Dendritic cell treated with granulocyte-macrophage colony-stimulating factor and Interleukin-4, amounts not matched to agents 40 ng/mL and 50 ng/mL, for 4 days (primary cell): Measurements from ENCODE around the gene TOR1A.

ENCODE experiments used
- H3K27ac Mint-ChIP-seq: one replicate; pipeline ENCODE4 v1.8.0; 2022; ENCODE audit warnings: mild to moderate bottlenecking, mixed read lengths
- H3K27me3 Mint-ChIP-seq: one replicate; pipeline ENCODE4 v1.8.0; 2022; ENCODE audit warnings: mild to moderate bottlenecking, mixed read lengths
- H3K36me3 Mint-ChIP-seq: one replicate; pipeline ENCODE4 v1.8.0; 2022; ENCODE audit warnings: low read depth, mixed read lengths
- H3K4me1 Mint-ChIP-seq: one replicate; pipeline ENCODE4 v1.8.0; 2022; ENCODE audit warnings: low read depth, mixed read lengths
- H3K4me3 Mint-ChIP-seq: one replicate; pipeline ENCODE4 v1.8.0; 2022; ENCODE audit warnings: mild to moderate bottlenecking, moderate library complexity, mixed read lengths
- H3K9me3 Mint-ChIP-seq: one replicate; pipeline ENCODE4 v1.8.0; 2022; ENCODE audit warnings: mixed read lengths
- intact Hi-C: fragments of 100-400 bp; cut with micrococcal nuclease; formaldehyde crosslinking; loops from one replicate; pipeline ENCODE4 v1.15.0; 2022

Gene TOR1A

GRCh38 chr9:129839324-129840023 is 15.5 kb upstream of the TOR1A start:
- H3K9me3 Mint-ChIP-seq = no peaks in the 10 kb centered on the region
- no peaks in the 10 kb centered on the region for H3K27me3 Mint-ChIP-seq
- H3K4me3 Mint-ChIP-seq = peak overlapping the region; percentile 47
- intact Hi-C loops = no loop called here
- H3K27ac Mint-ChIP-seq = peak overlapping the region; percentile 80
- H3K36me3 Mint-ChIP-seq = peaks cover 20% of the 10 kb centered on the region
- peaks cover 41% of the 10 kb centered on the region for H3K4me1 Mint-ChIP-seq

DNA sequence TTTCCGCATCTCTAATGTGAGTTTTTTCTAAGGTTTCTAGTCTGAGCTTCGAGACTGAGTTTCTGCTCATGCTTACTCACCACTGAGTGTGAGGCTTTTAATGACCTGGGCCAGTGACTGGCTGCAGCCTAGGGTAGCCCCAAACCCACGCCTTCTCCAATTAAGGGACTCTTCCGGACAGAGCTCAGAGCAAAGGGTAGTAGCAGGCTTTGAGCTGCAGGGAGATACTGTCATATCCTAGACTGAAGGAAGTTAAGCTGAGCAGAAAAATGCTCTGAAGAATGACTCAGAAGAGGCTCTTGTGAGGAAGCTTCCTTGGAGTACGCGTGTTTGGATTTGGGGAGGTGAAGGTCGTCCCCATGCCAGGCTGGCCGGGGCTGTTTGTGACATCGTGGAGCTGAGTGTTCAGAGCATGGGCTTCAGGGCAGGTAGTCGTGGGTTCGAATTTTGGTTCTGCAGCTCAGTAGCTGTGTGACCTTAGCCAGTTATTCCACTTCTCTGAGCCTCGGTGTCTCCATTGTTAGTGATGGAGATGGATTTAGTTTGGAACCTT is 14.8 kb upstream of the TOR1A start:
- Mint-ChIP-seq H3K4me3 (peak overlapping the region; percentile 47), H3K36me3 (peaks cover 20% of the 10 kb centered on the region), H3K27me3 (no peaks in the 10 kb centered on the region), H3K27ac (peak overlapping the region; percentile 80), H3K4me1 (peaks cover 48% of the 10 kb centered on the region), H3K9me3 (no peaks in the 10 kb centered on the region)
- intact Hi-C loops = no loop called here

DNA sequence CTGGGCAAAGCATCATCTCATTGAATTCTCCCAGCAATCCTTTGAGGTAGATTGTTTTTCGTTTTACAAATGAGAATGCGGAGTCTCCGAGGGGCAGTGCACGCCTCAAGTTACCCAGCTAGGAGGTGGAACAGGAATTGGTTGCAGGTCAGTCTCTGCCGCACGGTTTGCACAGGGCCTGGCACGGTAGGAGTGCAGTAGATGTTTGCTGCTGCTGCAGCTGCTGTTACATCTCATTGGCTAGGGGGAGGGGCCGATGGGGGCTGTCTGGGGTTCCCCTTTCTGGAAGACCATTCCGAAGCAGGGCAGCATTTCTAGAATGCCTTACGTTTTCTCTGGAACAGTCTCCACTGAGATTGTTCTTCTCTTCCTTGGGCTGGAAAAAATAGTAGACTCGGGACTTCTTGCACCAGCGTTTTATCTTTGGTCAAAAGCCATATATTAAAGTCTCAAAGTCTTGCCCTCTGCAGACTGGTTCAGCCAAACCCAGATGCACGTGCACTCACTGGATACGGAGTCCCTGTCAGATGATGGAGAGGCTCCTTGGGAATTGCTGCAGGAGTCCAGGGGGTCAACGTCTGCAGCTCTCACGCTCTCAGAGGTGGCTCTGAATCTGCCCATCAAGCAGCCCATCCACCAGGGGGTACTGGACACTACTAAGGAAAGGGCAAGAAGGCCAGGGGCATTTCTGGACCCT is 12.5 kb upstream of the TOR1A start:
- no peaks in the 10 kb centered on the region for H3K27me3 Mint-ChIP-seq
- H3K36me3 Mint-ChIP-seq = peaks cover 42% of the 10 kb centered on the region
- H3K27ac Mint-ChIP-seq = peak overlapping the region; percentile 93
- intact Hi-C loops = no loop called here
- no peaks in the 10 kb centered on the region for H3K9me3 Mint-ChIP-seq
- H3K4me3 Mint-ChIP-seq = peak overlapping the region; percentile 88
- H3K4me1 Mint-ChIP-seq = peaks cover 55% of the 10 kb centered on the region

DNA sequence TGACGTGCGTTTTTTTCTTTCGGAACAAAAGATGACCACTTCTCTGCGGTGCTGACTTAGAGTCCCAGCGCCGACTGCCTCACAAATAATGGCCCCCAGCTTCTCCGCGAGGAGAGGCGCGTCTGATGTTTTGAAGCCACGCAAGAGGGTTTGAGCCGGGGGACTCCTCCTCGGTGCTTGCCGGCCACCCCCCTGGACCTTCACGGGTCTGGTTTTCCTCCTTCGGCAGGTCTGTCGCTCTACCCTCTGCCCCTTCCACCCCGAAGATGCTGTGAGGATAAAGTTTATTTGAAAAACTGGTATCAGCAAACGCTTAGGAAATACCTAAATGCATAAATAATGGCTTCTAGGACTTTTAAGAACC is 11.9 kb upstream of the TOR1A start:
- H3K4me3 Mint-ChIP-seq = peak overlapping the region; percentile 88
- peak overlapping the region; percentile 93 for H3K27ac Mint-ChIP-seq
- no peaks in the 10 kb centered on the region for H3K27me3 Mint-ChIP-seq
- no peaks in the 10 kb centered on the region for H3K9me3 Mint-ChIP-seq
- peaks cover 48% of the 10 kb centered on the region for H3K36me3 Mint-ChIP-seq
- intact Hi-C loops = loop anchor here (1.0 kb wide), 1 partner anchor 12 kb away; the partner anchor contains the start of gene TOR1A
- H3K4me1 Mint-ChIP-seq = peaks cover 55% of the 10 kb centered on the region

GRCh38 chr9:129835128-129835859 is 11.4 kb upstream of the TOR1A start, which contains the start of the genes C9orf78 and USP20:
Gene C9orf78, minus strand, starts transcription at chr9:129835275. Its CDS starts 54 bp downstream, at chr9:129835221.
Gene USP20, plus strand, starts transcription at chr9:129835458. Its CDS starts 17,098 bp downstream, at chr9:129852556.
- H3K27me3 Mint-ChIP-seq = no peaks in the 10 kb centered on the region
- H3K36me3 Mint-ChIP-seq = peaks cover 53% of the 10 kb centered on the region
- peak within 1 kb of the TSS; percentile 88 for H3K4me3 Mint-ChIP-seq
- intact Hi-C loops = loop anchor here (1.0 kb wide), 1 partner anchor 11 kb away; the partner anchor contains the start of gene TOR1A
- H3K4me1 Mint-ChIP-seq = peaks cover 55% of the 10 kb centered on the region
- no peaks in the 10 kb centered on the region for H3K9me3 Mint-ChIP-seq
- peak within 1 kb of the TSS; percentile 93 for H3K27ac Mint-ChIP-seq

GRCh38 chr9:129834489-129835127 is 10.7 kb upstream of the TOR1A start:
- peaks cover 53% of the 10 kb centered on the region for H3K4me1 Mint-ChIP-seq
- H3K36me3 Mint-ChIP-seq = peaks cover 60% of the 10 kb centered on the region
- peak overlapping the region; percentile 88 for H3K4me3 Mint-ChIP-seq
- no peaks in the 10 kb centered on the region for H3K9me3 Mint-ChIP-seq
- peak overlapping the region; percentile 93 for H3K27ac Mint-ChIP-seq
- intact Hi-C loops = loop anchor here (1.0 kb wide), 1 partner anchor 10 kb away; the partner anchor contains the start of gene TOR1A
- H3K27me3 Mint-ChIP-seq = no peaks in the 10 kb centered on the region

GRCh38 chr9:129832982-129833381 is 9.0 kb upstream of the TOR1A start:
- H3K36me3 Mint-ChIP-seq = peaks cover 76% of the 10 kb centered on the region
- no peaks in the 10 kb centered on the region for H3K27me3 Mint-ChIP-seq
- no peak overlapping the region for H3K27ac Mint-ChIP-seq
- H3K4me1 Mint-ChIP-seq = peaks cover 37% of the 10 kb centered on the region
- no peaks in the 10 kb centered on the region for H3K9me3 Mint-ChIP-seq
- H3K4me3 Mint-ChIP-seq = no peak overlapping the region
- intact Hi-C loops = no loop called here

- no peak overlapping the region for H3K4me3 Mint-ChIP-seq
- intact Hi-C loops = no loop called here
- H3K27me3 Mint-ChIP-seq = no peaks in the 10 kb centered on the region
- peaks cover 9% of the 10 kb centered on the region for H3K4me1 Mint-ChIP-seq
- H3K27ac Mint-ChIP-seq = no peak overlapping the region
- H3K36me3 Mint-ChIP-seq = peaks cover 72% of the 10 kb centered on the region
- H3K9me3 Mint-ChIP-seq = no peaks in the 10 kb centered on the region
Observed at GRCh38 chr9:129828969-129829368, 5.0 kb upstream of the TOR1A start.

DNA sequence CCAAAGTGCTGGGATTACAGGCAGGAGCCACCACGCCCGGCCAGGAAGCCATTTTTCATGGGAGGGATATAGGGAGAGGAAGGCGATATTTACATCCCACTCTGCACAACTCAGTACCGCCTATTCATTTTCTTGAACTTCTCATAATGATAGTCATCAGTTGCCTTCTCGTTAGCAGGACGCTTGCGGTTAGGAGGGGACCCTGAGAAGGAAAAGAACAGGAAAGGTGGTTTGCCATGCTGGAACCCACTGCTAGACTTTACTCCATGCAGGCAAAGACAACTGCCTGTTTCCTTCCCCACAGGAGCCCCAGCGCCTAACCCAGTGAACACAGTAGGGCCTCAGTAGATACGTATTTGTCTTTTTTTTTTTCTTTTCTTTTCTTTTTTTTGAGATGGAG is 4.1 kb upstream of the TOR1A start:
- no peaks in the 10 kb centered on the region for H3K27me3 Mint-ChIP-seq
- intact Hi-C loops = no loop called here
- no peaks in the 10 kb centered on the region for H3K9me3 Mint-ChIP-seq
- no peak overlapping the region for H3K4me3 Mint-ChIP-seq
- peaks cover 2% of the 10 kb centered on the region for H3K4me1 Mint-ChIP-seq
- H3K36me3 Mint-ChIP-seq = peaks cover 69% of the 10 kb centered on the region
- H3K27ac Mint-ChIP-seq = no peak overlapping the region

- H3K4me1 Mint-ChIP-seq = peaks cover 12% of the 10 kb centered on the region
- no peak overlapping the region for H3K27ac Mint-ChIP-seq
- H3K4me3 Mint-ChIP-seq = no peak overlapping the region
- H3K27me3 Mint-ChIP-seq = no peaks in the 10 kb centered on the region
- intact Hi-C loops = no loop called here
- H3K9me3 Mint-ChIP-seq = no peaks in the 10 kb centered on the region
- peaks cover 70% of the 10 kb centered on the region for H3K36me3 Mint-ChIP-seq
Observed at GRCh38 chr9:129826759-129827158, 2.8 kb upstream of the TOR1A start.

DNA sequence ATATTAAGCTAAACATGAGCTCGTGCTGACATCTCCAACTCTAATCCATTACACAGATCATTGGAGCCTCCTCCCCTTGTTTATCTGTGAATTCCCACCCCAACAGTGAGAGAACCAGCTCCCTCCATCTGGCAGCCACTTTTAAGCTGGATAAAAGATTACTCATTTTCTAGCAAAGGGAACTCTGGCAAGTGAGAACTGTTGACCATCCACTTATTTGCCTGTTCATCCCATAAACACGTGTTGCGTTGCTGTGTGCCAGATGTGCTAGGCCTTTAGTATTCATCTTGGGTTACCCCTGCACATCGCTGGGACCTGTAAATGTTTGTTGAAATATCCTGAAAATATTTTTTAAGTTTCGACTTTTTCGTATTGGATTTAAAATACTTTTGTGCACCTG is 2.4 kb upstream of the TOR1A start:
- H3K36me3 Mint-ChIP-seq = peaks cover 70% of the 10 kb centered on the region
- peaks cover 12% of the 10 kb centered on the region for H3K4me1 Mint-ChIP-seq
- H3K9me3 Mint-ChIP-seq = no peaks in the 10 kb centered on the region
- intact Hi-C loops = no loop called here
- H3K4me3 Mint-ChIP-seq = no peak overlapping the region
- no peak overlapping the region for H3K27ac Mint-ChIP-seq
- H3K27me3 Mint-ChIP-seq = no peaks in the 10 kb centered on the region

GRCh38 chr9:129823542-129823934 is 398 bp downstream of the TOR1A start:
- intact Hi-C loops = no loop called here

GRCh38 chr9:129822898-129823541 is 916 bp downstream of the TOR1A start:
- Mint-ChIP-seq H3K36me3 (peaks cover 67% of the 10 kb centered on the region), H3K9me3 (no peaks in the 10 kb centered on the region), H3K4me3 (peak overlapping the region; percentile 89), H3K27me3 (no peaks in the 10 kb centered on the region), H3K27ac (peak overlapping the region; percentile 83), H3K4me1 (peaks cover 25% of the 10 kb centered on the region)
- intact Hi-C loops = no loop called here

More at GRCh38 chr9:129823542-129823934, 398 bp downstream of the TOR1A start:
- H3K9me3 Mint-ChIP-seq = no peaks in the 10 kb centered on the region
- peak overlapping the region; percentile 83 for H3K27ac Mint-ChIP-seq
- H3K27me3 Mint-ChIP-seq = no peaks in the 10 kb centered on the region
- peaks cover 20% of the 10 kb centered on the region for H3K4me1 Mint-ChIP-seq
- peaks cover 67% of the 10 kb centered on the region for H3K36me3 Mint-ChIP-seq
- peak overlapping the region; percentile 89 for H3K4me3 Mint-ChIP-seq
